HepG2 (cell line): ENCODE measurements around the gene NCOA4. TPM values are rescaled to one million over a fixed set of nuclear protein-coding genes. Genes with fewer than 3 reads are reported as not detected.

Experiments
- ASH2L ChIP-seq: fragments of 300-600, 200-600 bp; sonication (generic); IDR thresholded peaks from 2 replicates; pipeline ENCODE4 v1.7.0; 2017; ENCODE audit warnings: low read depth, mild to moderate bottlenecking, moderate library complexity, mixed read lengths, low read length; ENCODE audit not compliant: insufficient read length
- ATF2 ChIP-seq: sonication (generic); formaldehyde crosslinking; IDR thresholded peaks from 2 replicates; pipeline ENCODE4 v1.4.0; 2020; ENCODE audit warnings: missing genetic modification reagents
- CBFB ChIP-seq: sonication (generic); formaldehyde crosslinking; IDR thresholded peaks from 2 replicates; pipeline ENCODE4 v1.4.0; 2020; ENCODE audit warnings: missing genetic modification reagents
- GMEB2 ChIP-seq: IDR thresholded peaks from 2 replicates; pipeline ENCODE4 v1.6.1; 2016; ENCODE audit warnings: missing biosample characterization, missing genetic modification reagents, low read depth
- HNRNPLL ChIP-seq: fragments of 200-400 bp; formaldehyde crosslinking; IDR thresholded peaks from 2 replicates; pipeline ENCODE4 v1.6.1; 2017; ENCODE audit warnings: mild to moderate bottlenecking, low read depth, low read length; ENCODE audit not compliant: poor library complexity, severe bottlenecking
- PATZ1 ChIP-seq: sonication (generic); formaldehyde crosslinking; IDR thresholded peaks from 2 replicates; pipeline ENCODE4 v1.4.0; 2020; ENCODE audit warnings: missing genetic modification reagents
- RARA ChIP-seq: IDR thresholded peaks from 2 replicates; pipeline ENCODE4 v1.6.1; 2016; ENCODE audit warnings: missing genetic modification reagents, missing compliant biosample characterization
- SNAPC4 ChIP-seq: sonication (generic); formaldehyde crosslinking; IDR thresholded peaks from 2 replicates; pipeline ENCODE4 v1.4.0; 2020; ENCODE audit warnings: mild to moderate bottlenecking, missing genetic modification reagents
- YEATS4 ChIP-seq: sonication (generic); formaldehyde crosslinking; IDR thresholded peaks from 2 replicates; pipeline ENCODE4 v1.4.0; 2020; ENCODE audit warnings: missing genetic modification reagents, borderline replicate concordance
- ZFP36L1 ChIP-seq: sonication (generic); formaldehyde crosslinking; IDR thresholded peaks from 2 replicates; pipeline ENCODE4 v1.8.0; 2022; ENCODE audit warnings: mild to moderate bottlenecking, missing genetic modification reagents, moderate library complexity
- ZNF670 ChIP-seq: sonication (generic); formaldehyde crosslinking; IDR thresholded peaks from 2 replicates; pipeline ENCODE4 v1.8.0; 2022; ENCODE audit warnings: mild to moderate bottlenecking, missing genetic modification reagents, borderline replicate concordance
- ZNF709 ChIP-seq: sonication (generic); formaldehyde crosslinking; IDR thresholded peaks from 2 replicates; pipeline ENCODE4 v1.5.0; 2020; ENCODE audit warnings: mild to moderate bottlenecking, missing genetic modification reagents
- ZNF800 ChIP-seq: sonication (generic); formaldehyde crosslinking; IDR thresholded peaks from 2 replicates; pipeline ENCODE4 v1.4.0; 2020; ENCODE audit warnings: missing genetic modification reagents
- ZNF891 ChIP-seq: sonication (generic); formaldehyde crosslinking; IDR thresholded peaks from 2 replicates; pipeline ENCODE4 v1.5.0; 2020; ENCODE audit warnings: mild to moderate bottlenecking, missing genetic modification reagents
- ZSCAN21 ChIP-seq: sonication (generic); formaldehyde crosslinking; IDR thresholded peaks from 2 replicates; pipeline ENCODE4 v1.8.0; 2022; ENCODE audit warnings: mild to moderate bottlenecking, missing genetic modification reagents, moderate library complexity, borderline replicate concordance
- polyA plus RNA-seq, 8 experiments: library from polyadenylated mRNA; depleted of rRNA in 3 of 8; stranded (reverse) in 7 of 8; unstranded in 1 of 8; fragments of >200 nt; fragmentation: Illumina TruSeq in 4 of 8; extraction: Trizol in 4 of 8; gene quantifications; 2 replicates each; pipeline versions ENCODE4 v1.2.1 to v1.2.3, GENCODE V29; 2011 to 2016; ENCODE audit warnings: low read depth in 4 of 8, missing spikeins in 1 of 8, mixed read lengths in 1 of 8; ENCODE audit not compliant: insufficient read depth in 1 of 8
- total RNA-seq, 5 experiments: library from RNA; depleted of rRNA; stranded (reverse); fragments of >200 nt; fragmentation: Illumina TruSeq; extraction: Trizol; gene quantifications; 2 replicates each; pipeline ENCODE4 v1.2.3, GENCODE V29; 2016; ENCODE audit warnings: low read depth in 1 of 5

NCOA4 gene
- total and polyA plus RNA-seq, 2 of the 13 experiments (the other 11 are each of a cell fraction or from before 2014, with no cell fraction given), result 306 to 400 TPM

GRCh38 chr10:45972106-45972812 lies 58.2 kb downstream of the NCOA4 start, which contains the start of gene TIMM23 (continued):
- TF ChIP-seq ZNF709 (0 out of 2 replicates have a peak, but pooled peaks have one; percentile 39), GMEB2 (CRISPR knock-in tag) (peak; percentile 61; the same call in 1 of the 2 replicates), ZNF800 (CRISPR knock-in tag) (peak; percentile 56; the same call in 1 of the 2 replicates), ZNF891 (CRISPR knock-in tag) (peak; percentile 77), ATF2 (CRISPR knock-in tag) (peak; percentile 50; the same call in 1 of the 2 replicates), HNRNPLL (peak; percentile 63), YEATS4 (CRISPR knock-in tag) (peak; percentile 86), RARA (CRISPR knock-in tag) (peak; percentile 28; the same call in 1 of the 2 replicates), ZSCAN21 (CRISPR knock-in tag) (peak; percentile 40; the same call in 1 of the 2 replicates), PATZ1 (CRISPR knock-in tag) (0 out of 2 replicates have a peak, but pooled peaks have one; percentile 7), ZFP36L1 (CRISPR knock-in tag) (peak; percentile 53; the same call in 1 of the 2 replicates), CBFB (CRISPR knock-in tag) (peak; percentile 66; the same call in 1 of the 2 replicates), SNAPC4 (0 out of 2 replicates have a peak, but pooled peaks have one; percentile 22), ASH2L (peak; percentile 63), ZNF670 (CRISPR knock-in tag) (0 out of 2 replicates have a peak, but pooled peaks have one; percentile 21)
